ENCODE measurements around the gene DPYD. TPM values are rescaled to one million over a fixed set of nuclear protein-coding genes. Genes with fewer than 3 reads are reported as not detected.

The DPYD gene
- total RNA-seq, 1 donor from 2014 or later, result 9.2 TPM

DNA sequence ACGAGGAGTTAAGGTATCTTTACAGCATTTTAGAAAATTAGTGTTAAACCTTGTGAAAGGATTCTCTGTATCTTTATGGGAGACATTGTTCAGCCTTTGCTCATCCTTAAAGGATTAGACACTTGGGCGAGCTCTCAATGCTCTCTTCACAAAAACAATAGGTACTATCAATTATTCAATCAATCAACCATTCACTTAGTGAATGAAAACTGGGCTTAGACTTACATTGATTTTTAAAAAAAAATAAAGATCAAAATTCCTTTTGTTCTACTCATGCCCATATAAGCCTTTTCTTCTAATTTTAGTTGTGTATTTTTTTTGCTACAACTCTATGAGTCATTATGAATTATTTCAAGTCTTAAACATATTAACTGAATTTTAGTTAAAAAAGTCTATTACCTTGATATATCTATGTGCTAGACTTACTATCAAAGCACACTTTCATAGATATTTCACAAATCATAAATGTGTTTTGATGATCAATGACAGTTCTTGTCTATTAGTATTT is 181.2 kb downstream of the DPYD start:
- TF ChIP-seq, protein P1, sequence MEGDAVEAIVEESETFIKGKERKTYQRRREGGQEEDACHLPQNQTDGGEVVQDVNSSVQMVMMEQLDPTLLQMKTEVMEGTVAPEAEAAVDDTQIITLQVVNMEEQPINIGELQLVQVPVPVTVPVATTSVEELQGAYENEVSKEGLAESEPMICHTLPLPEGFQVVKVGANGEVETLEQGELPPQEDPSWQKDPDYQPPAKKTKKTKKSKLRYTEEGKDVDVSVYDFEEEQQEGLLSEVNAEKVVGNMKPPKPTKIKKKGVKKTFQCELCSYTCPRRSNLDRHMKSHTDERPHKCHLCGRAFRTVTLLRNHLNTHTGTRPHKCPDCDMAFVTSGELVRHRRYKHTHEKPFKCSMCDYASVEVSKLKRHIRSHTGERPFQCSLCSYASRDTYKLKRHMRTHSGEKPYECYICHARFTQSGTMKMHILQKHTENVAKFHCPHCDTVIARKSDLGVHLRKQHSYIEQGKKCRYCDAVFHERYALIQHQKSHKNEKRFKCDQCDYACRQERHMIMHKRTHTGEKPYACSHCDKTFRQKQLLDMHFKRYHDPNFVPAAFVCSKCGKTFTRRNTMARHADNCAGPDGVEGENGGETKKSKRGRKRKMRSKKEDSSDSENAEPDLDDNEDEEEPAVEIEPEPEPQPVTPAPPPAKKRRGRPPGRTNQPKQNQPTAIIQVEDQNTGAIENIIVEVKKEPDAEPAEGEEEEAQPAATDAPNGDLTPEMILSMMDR (IDR thresholded peaks at IDR 0.05; ENCODE audit: borderline replicate concordance), result no peak
- no peaks in the 10 kb centered on the region for H3K36me3 ChIP-seq
- no peak overlapping the region for H3K4me3 ChIP-seq
- intact Hi-C loops (cut with micrococcal nuclease), result no loop called here
- H3K27ac ChIP-seq (replicated peaks), result no peak overlapping the region
- no peak for DNase-seq
- no peaks in the 10 kb centered on the region for H3K27me3 ChIP-seq (ENCODE audit: low read depth)
- no peaks in the 10 kb centered on the region for H3K4me1 ChIP-seq
- H3K9me3 ChIP-seq (replicated peaks), result no peaks in the 10 kb centered on the region

DNA sequence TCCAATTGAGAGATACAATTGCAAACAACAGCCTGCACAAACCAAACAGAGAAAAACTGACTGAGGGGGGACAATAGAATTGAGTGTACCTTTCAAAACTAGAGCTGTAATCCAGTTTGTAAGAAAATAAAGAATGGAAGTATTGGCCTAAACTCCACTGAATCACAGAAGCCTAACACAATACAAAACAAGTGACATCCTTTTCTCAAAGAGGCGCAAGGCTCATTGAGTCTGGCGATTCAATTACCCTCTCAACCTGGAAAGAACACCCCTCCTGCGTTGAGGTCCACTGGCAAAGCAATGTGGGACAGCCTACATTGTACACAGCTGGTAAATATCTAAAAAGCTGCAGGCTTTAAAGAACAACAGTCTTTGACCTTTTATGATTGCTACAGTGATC is 182.6 kb downstream of the DPYD start:
- intact Hi-C loops (cut with micrococcal nuclease), result no loop called here

DNA sequence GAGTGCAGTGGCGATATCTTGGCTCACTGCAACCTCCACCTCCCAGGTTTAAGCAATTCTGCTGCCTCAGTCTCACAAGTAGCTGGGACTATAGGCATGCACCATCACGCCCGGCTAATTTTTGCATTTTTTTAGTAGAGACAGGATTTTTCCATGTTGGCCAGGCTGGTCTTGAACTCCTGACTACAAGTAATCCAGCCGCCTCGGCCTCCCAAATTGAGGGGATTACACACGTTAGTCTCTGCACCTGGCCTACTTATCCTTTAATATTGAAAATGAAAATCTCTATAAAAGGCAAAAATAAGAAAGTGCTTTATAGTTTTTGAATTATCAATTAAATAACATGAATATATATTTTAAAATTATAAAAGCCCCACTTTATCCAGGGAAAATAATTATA is 190.6 kb downstream of the DPYD start:
- Histone ChIP-seq H3K27ac (replicated peaks) (no peak overlapping the region), H3K4me3 (no peak overlapping the region), H3K27me3 (ENCODE audit: low read depth) (no peaks in the 10 kb centered on the region), H3K4me1 (no peaks in the 10 kb centered on the region), H3K36me3 (no peaks in the 10 kb centered on the region), H3K9me3 (replicated peaks) (no peaks in the 10 kb centered on the region)
- TF ChIP-seq, protein P1 (IDR thresholded peaks at IDR 0.05; ENCODE audit: borderline replicate concordance), result no peak
- intact Hi-C loops (cut with micrococcal nuclease), result no loop called here
- DNase-seq, result no peak

More for the DNA sequence above, 182.6 kb downstream of the DPYD start:
- Histone ChIP-seq H3K9me3 (replicated peaks) (no peaks in the 10 kb centered on the region), H3K4me3 (no peak overlapping the region), H3K36me3 (no peaks in the 10 kb centered on the region), H3K27me3 (ENCODE audit: low read depth) (no peaks in the 10 kb centered on the region), H3K4me1 (no peaks in the 10 kb centered on the region), H3K27ac (replicated peaks) (no peak overlapping the region)
- TF ChIP-seq, protein P1 (IDR thresholded peaks at IDR 0.05; ENCODE audit: borderline replicate concordance), result no peak
- no peak for DNase-seq

DNA sequence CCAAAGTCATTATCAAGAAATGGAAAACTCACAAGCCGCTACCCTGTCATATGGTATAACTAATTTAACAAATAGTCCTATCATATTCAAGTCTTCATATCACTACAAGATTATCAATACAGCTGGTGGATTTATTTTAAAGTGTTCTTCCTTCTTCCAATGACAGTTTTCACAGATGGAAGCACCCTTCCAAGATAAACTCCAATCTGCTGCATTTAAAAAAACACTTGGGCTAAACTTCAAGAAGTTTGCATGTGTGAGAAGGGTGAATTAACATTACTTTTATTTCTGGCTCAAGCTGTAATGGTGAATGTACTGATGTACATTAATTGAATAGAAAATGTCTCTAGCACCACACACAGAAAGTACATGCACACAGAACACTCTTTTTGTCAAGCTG is 192.4 kb downstream of the DPYD start:
- Histone ChIP-seq H3K27ac (replicated peaks) (no peak overlapping the region), H3K36me3 (no peaks in the 10 kb centered on the region), H3K27me3 (ENCODE audit: low read depth) (no peaks in the 10 kb centered on the region), H3K4me1 (no peaks in the 10 kb centered on the region), H3K9me3 (replicated peaks) (peaks cover 6% of the 10 kb centered on the region), H3K4me3 (no peak overlapping the region)
- DNase-seq, result no peak
- TF ChIP-seq, protein P1 (IDR thresholded peaks at IDR 0.05; ENCODE audit: borderline replicate concordance), result no peak
- intact Hi-C loops (cut with micrococcal nuclease), result no loop called here

DNA sequence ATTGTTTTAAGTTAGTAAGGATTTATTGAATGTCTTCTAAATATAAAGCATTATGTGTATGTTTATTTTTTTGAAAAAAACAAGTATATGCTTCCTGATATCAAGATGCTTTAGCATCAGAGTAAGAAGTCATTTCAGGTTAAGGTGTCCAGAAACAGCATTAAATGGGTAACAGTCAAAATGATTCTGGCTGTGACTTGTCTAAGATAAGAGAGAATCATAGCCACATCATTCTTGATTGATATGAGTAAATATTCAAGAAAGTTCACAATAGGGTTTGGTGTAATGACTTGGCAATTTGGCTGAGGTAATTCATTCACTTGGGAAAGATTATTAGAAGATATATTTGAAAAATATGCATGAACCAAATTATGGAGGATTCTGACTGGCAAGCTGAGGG is 193.8 kb downstream of the DPYD start:
- no peak for DNase-seq

More for the DNA sequence above, 193.8 kb downstream of the DPYD start:
- intact Hi-C loops (cut with micrococcal nuclease), result no loop called here
- TF ChIP-seq, protein P1 (IDR thresholded peaks at IDR 0.05; ENCODE audit: borderline replicate concordance), result no peak
- Histone ChIP-seq H3K4me1 (no peaks in the 10 kb centered on the region), H3K4me3 (no peak overlapping the region), H3K9me3 (replicated peaks) (peaks cover 7% of the 10 kb centered on the region), H3K36me3 (no peaks in the 10 kb centered on the region), H3K27me3 (ENCODE audit: low read depth) (no peaks in the 10 kb centered on the region), H3K27ac (replicated peaks) (no peak overlapping the region)
